Measurements from ENCODE around the gene NUP54.

GRCh38 chr4:76072760-76073159 is 75.4 kb downstream of the NUP54 start:
- TF ChIP-seq POLR2A (IDR thresholded peaks at IDR 0.05), result no peak
- TF ChIP-seq CTCF (IDR thresholded peaks at IDR 0.05), result no peak

Data from Peyer's patch (tissue), 4 donors.